T-cell (primary cell): Measurements from ENCODE around the gene DDA1. TPM values are rescaled to one million over a fixed set of nuclear protein-coding genes. Genes with fewer than 3 reads are reported as not detected.
A peak's percentile ranks its signal among the peaks of the same experiment; 100 is the strongest.

Experiments used
- ATAC-seq, 4 experiments: fragments of 200-7000 bp in 3 of 4; fragments of 150-1000 bp in 1 of 4; cut with Tn5 transposase; replicated peaks in 1 of 4; 1 replicate in 3 of 4; 2 replicates in 1 of 4; pipeline ENCODE4 v1.10.0; 2021; ENCODE audit warnings: moderate library complexity in 3 of 4, mild to moderate bottlenecking in 2 of 4, moderate number of reproducible peaks in 1 of 4
- CTCF ChIA-PET, 2 donors: fragments of 300-600 bp; sonication (Branson Sonifier 250); formaldehyde crosslinking; loops; one replicate each; lab custom pipeline; 2022; ENCODE audit warnings: antibody characterized with exemption in 2 of 2; lab: Charles Lee
- POLR2A ChIA-PET, 2 donors: fragments of 300-600 bp; sonication (Branson Sonifier 250); formaldehyde crosslinking; loops; one replicate each; lab custom pipeline; 2022; ENCODE audit warnings: antibody characterized with exemption in 2 of 2; lab: Charles Lee
- DNase-seq, 35 experiments: peaks; one replicate each; pipeline versions ENCODE4 v3.0.0 to v3.0.0-alpha.2; 2013 to 2023
- H3K27ac ChIP-seq: one replicate; pipeline ENCODE4 v1.5.1; 2013; ENCODE audit warnings: low read length
- H3K27me3 ChIP-seq, 2 experiments: replicated peaks in 1 of 2; 1 replicate in 1 of 2; 2 replicates in 1 of 2; pipeline versions ENCODE4 v1.6.1 to v1.7.0; 2013; ENCODE audit warnings: low read length in 1 of 2, mixed read lengths in 1 of 2; ENCODE audit not compliant: control insufficient read depth in 2 of 2, insufficient read depth in 2 of 2; ENCODE audit errors: extremely low read depth in 1 of 2
- H3K36me3 ChIP-seq, 2 donors: 1 replicate in 1 of 2; 2 replicates in 1 of 2; pipeline versions ENCODE4 v1.6.1 to v1.7.0; 2013; ENCODE audit warnings: low read length in 1 of 2; ENCODE audit not compliant: control insufficient read depth in 2 of 2, insufficient read depth in 1 of 2; ENCODE audit errors: extremely low read depth in 1 of 2
- H3K4me1 ChIP-seq, 2 experiments: 1 replicate in 1 of 2; 2 replicates in 1 of 2; pipeline versions ENCODE4 v1.6.1 to v1.7.0; 2013; ENCODE audit warnings: low read length in 2 of 2, mixed read lengths in 1 of 2; ENCODE audit not compliant: insufficient read depth in 2 of 2, control insufficient read depth in 1 of 2; ENCODE audit errors: extremely low read depth in 1 of 2
- H3K4me3 ChIP-seq, 2 donors: 1 replicate in 1 of 2; 2 replicates in 1 of 2; pipeline versions ENCODE4 v1.5.1 to v1.7.0; 2013; ENCODE audit warnings: mild to moderate bottlenecking in 2 of 2, low read length in 1 of 2, moderate library complexity in 1 of 2; ENCODE audit not compliant: control insufficient read depth in 1 of 2; ENCODE audit errors: extremely low read depth in 1 of 2
- H3K9me3 ChIP-seq: 2 replicates; pipeline ENCODE4 v1.7.0; 2013
- H3K27ac Mint-ChIP-seq, 2 donors: one replicate each; pipeline ENCODE4 v1.8.0; 2020 to 2021; ENCODE audit warnings: mild to moderate bottlenecking in 2 of 2, mixed read lengths in 2 of 2
- H3K27me3 Mint-ChIP-seq, 2 donors: one replicate each; pipeline ENCODE4 v1.8.0; 2021 to 2022; ENCODE audit warnings: mixed read lengths in 2 of 2
- H3K36me3 Mint-ChIP-seq: one replicate; pipeline ENCODE4 v1.8.0; 2021; ENCODE audit warnings: mixed read lengths
- H3K4me1 Mint-ChIP-seq, 3 donors: one replicate each; pipeline ENCODE4 v1.8.0; 2020 to 2022; ENCODE audit warnings: mixed read lengths in 3 of 3, mild to moderate bottlenecking in 1 of 3
- H3K4me3 Mint-ChIP-seq, 3 donors: one replicate each; pipeline ENCODE4 v1.8.0; 2020 to 2022; ENCODE audit warnings: mild to moderate bottlenecking in 3 of 3, mixed read lengths in 3 of 3, moderate library complexity in 3 of 3
- H3K9me3 Mint-ChIP-seq, 3 donors: one replicate each; pipeline ENCODE4 v1.8.0; 2020 to 2022; ENCODE audit warnings: mixed read lengths in 3 of 3
- WGBS: methylation state at CpG from one replicate; pipeline ENCODE4 v1.1.5; 2013; ENCODE audit warnings: missing lambda C conversion rate; ENCODE audit not compliant: insufficient coverage; 5-methylcytosine and 5-hydroxymethylcytosine counted together
- total RNA-seq, 35 experiments: library from RNA in 6 of 35; stranded (reverse) in 6 of 35; fragments of 120-200 nt in 1 of 35; gene quantifications; one replicate each; pipeline versions ENCODE4 v1.2.1 to v1.2.4 and lab custom pipeline; 2013 to 2026

Gene DDA1
- total RNA-seq, 5 donors from 2014 or later (not counting 1 experiment from before 2014, with no cell fraction given) = 37.3 to 51.7 (median 42.0) TPM

GRCh38 chr19:17346109-17346671, 36.8 kb downstream of the DDA1 start:
- Histone ChIP-seq H3K36me3 (peaks cover 4 to 5% of the 10 kb centered on the region in 2 donors), H3K27me3 (peaks cover 2 to 38% of the 10 kb centered on the region in 2 experiments), H3K4me3 (no peak overlapping the region), H3K4me1 (peaks cover 0 to 7% of the 10 kb centered on the region in 2 experiments), H3K27ac (no peak overlapping the region), H3K9me3 (no peaks in the 10 kb centered on the region)
- ChIA-PET CTCF (interaction anchor here (0.6 to 0.7 kb wide), 6 partner anchors 25 to 753 kb away, joined by 3 to 9 read pairs (median 3); no protein-coding TSS in a partner anchor), POLR2A (no interaction called here)
- Mint-ChIP-seq H3K27ac (peak overlapping the region in 1 of 2 donors; percentile 49), H3K9me3 (no peaks in the 10 kb centered on the region), H3K27me3 (peaks cover 13 to 14% of the 10 kb centered on the region in 2 donors), H3K4me1 (peaks cover 5 to 13% (median 5%) of the 10 kb centered on the region in 3 donors), H3K36me3 (no peaks in the 10 kb centered on the region), H3K4me3 (no peak overlapping the region)
- DNase-seq = peak in 33 of 35 experiments; percentile 27 to 85 (median 64)
- WGBS = 23% methylated on average over 19 of the region's 24 CpGs
- ATAC-seq = peak; percentile 94 to 96 (median 96)

GRCh38 chr19:17347361-17347760, 38.0 kb downstream of the DDA1 start:
- ATAC-seq (no peak), DNase-seq (no peak)
- Histone ChIP-seq H3K9me3 (no peaks in the 10 kb centered on the region), H3K4me3 (no peak overlapping the region), H3K27ac (no peak overlapping the region), H3K27me3 (peaks cover 2 to 49% of the 10 kb centered on the region in 2 experiments), H3K36me3 (peaks cover 0 to 4% of the 10 kb centered on the region in 2 donors), H3K4me1 (peaks cover 0 to 12% of the 10 kb centered on the region in 2 experiments)
- Mint-ChIP-seq H3K4me3 (no peak overlapping the region), H3K4me1 (peaks cover 9 to 15% (median 10%) of the 10 kb centered on the region in 3 donors), H3K27ac (no peak overlapping the region), H3K36me3 (no peaks in the 10 kb centered on the region), H3K27me3 (peaks cover 20% of the 10 kb centered on the region in 2 donors), H3K9me3 (no peaks in the 10 kb centered on the region)
- ChIA-PET POLR2A (no interaction called here), CTCF (interaction anchor here (0.9 to 1.6 kb wide), 4 partner anchors 37 to 42 kb away, joined by 3 to 4 read pairs (median 4); partner anchors contain the start of gene DDA1 (in 1 of the 2))
- 57% methylated on average over 2 of the region's 6 CpGs for WGBS

- H3K4me1 ChIP-seq = peaks cover 0 to 12% of the 10 kb centered on the region in 2 experiments
- no CpG with 5 or more reads among the region's 2 CpGs for WGBS
- peaks cover 20 to 22% of the 10 kb centered on the region in 2 donors for H3K27me3 Mint-ChIP-seq
- peaks cover 2 to 54% of the 10 kb centered on the region in 2 experiments for H3K27me3 ChIP-seq
- ATAC-seq (no peak), DNase-seq (no peak)
- no peak overlapping the region for H3K4me3 ChIP-seq
- H3K9me3 Mint-ChIP-seq = no peaks in the 10 kb centered on the region
- no peaks in the 10 kb centered on the region for H3K9me3 ChIP-seq
- peaks cover 9 to 15% (median 10%) of the 10 kb centered on the region in 3 donors for H3K4me1 Mint-ChIP-seq
- peaks cover 0 to 4% of the 10 kb centered on the region in 2 donors for H3K36me3 ChIP-seq
- no peak overlapping the region for H3K27ac ChIP-seq
- ChIA-PET CTCF (interaction anchor here (0.9 to 1.6 kb wide), 3 partner anchors 39 to 41 kb away, joined by 3 to 4 read pairs (median 3); partner anchors contain the start of gene DDA1 (in 1 of the 2)), POLR2A (no interaction called here)
- H3K4me3 Mint-ChIP-seq = no peak overlapping the region
- H3K36me3 Mint-ChIP-seq = no peaks in the 10 kb centered on the region
- no peak overlapping the region for H3K27ac Mint-ChIP-seq
Observed at GRCh38 chr19:17347877-17348276, 38.5 kb downstream of the DDA1 start.

GRCh38 chr19:17348700-17349099, 39.3 kb downstream of the DDA1 start:
- Histone ChIP-seq H3K4me1 (peaks cover 0 to 12% of the 10 kb centered on the region in 2 experiments), H3K4me3 (no peak overlapping the region), H3K27ac (no peak overlapping the region), H3K27me3 (peaks cover 2 to 61% of the 10 kb centered on the region in 2 experiments), H3K9me3 (no peaks in the 10 kb centered on the region), H3K36me3 (peaks cover 0 to 4% of the 10 kb centered on the region in 2 donors)
- Mint-ChIP-seq H3K9me3 (no peaks in the 10 kb centered on the region), H3K27me3 (peaks cover 26 to 27% of the 10 kb centered on the region in 2 donors), H3K27ac (no peak overlapping the region), H3K4me1 (peaks cover 9 to 15% (median 10%) of the 10 kb centered on the region in 3 donors), H3K36me3 (no peaks in the 10 kb centered on the region), H3K4me3 (no peak overlapping the region)
- 21% methylated on average over 8 of the region's 12 CpGs for WGBS
- DNase-seq (no peak), ATAC-seq (no peak)
- ChIA-PET CTCF (no interaction called here), POLR2A (no interaction called here)

- Histone ChIP-seq H3K4me1 (peaks cover 0 to 6% of the 10 kb centered on the region in 2 experiments), H3K9me3 (no peaks in the 10 kb centered on the region), H3K4me3 (no peak overlapping the region), H3K27ac (no peak overlapping the region), H3K36me3 (no peaks in the 10 kb centered on the region), H3K27me3 (peaks cover 2 to 58% of the 10 kb centered on the region in 2 experiments)
- ChIA-PET POLR2A (no interaction called here), CTCF (no interaction called here)
- peaks cover 4 to 6% (median 5%) of the 10 kb centered on the region in 3 donors for H3K4me1 Mint-ChIP-seq
- H3K36me3 Mint-ChIP-seq = no peaks in the 10 kb centered on the region
- ATAC-seq (no peak), DNase-seq (no peak)
- H3K4me3 Mint-ChIP-seq = no peak overlapping the region
- H3K27me3 Mint-ChIP-seq = peaks cover 26 to 27% of the 10 kb centered on the region in 2 donors
- 92% methylated on average over 37 of the region's 45 CpGs for WGBS
- no peaks in the 10 kb centered on the region for H3K9me3 Mint-ChIP-seq
- H3K27ac Mint-ChIP-seq = no peak overlapping the region
Observed at GRCh38 chr19:17351815-17352435, 42.6 kb downstream of the DDA1 start.

- peaks cover 2 to 52% of the 10 kb centered on the region in 2 experiments for H3K27me3 ChIP-seq
- Mint-ChIP-seq H3K4me1 (peaks cover 4 to 6% (median 5%) of the 10 kb centered on the region in 3 donors), H3K4me3 (no peak overlapping the region), H3K9me3 (no peaks in the 10 kb centered on the region), H3K27ac (no peak overlapping the region), H3K36me3 (no peaks in the 10 kb centered on the region), H3K27me3 (peaks cover 22 to 24% of the 10 kb centered on the region in 2 donors)
- ChIA-PET POLR2A (no interaction called here), CTCF (no interaction called here)
- 61% methylated on average over 8 of the region's 14 CpGs for WGBS
- H3K4me1 ChIP-seq = peaks cover 0 to 6% of the 10 kb centered on the region in 2 experiments
- no peaks in the 10 kb centered on the region for H3K36me3 ChIP-seq
- H3K4me3 ChIP-seq = no peak overlapping the region
- H3K27ac ChIP-seq = no peak overlapping the region
- DNase-seq (no peak), ATAC-seq (no peak)
- H3K9me3 ChIP-seq = no peaks in the 10 kb centered on the region
Observed at GRCh38 chr19:17352608-17353280, 43.4 kb downstream of the DDA1 start.
